ENCODE measurements around the gene FCN1.

The FCN1 gene

DNA sequence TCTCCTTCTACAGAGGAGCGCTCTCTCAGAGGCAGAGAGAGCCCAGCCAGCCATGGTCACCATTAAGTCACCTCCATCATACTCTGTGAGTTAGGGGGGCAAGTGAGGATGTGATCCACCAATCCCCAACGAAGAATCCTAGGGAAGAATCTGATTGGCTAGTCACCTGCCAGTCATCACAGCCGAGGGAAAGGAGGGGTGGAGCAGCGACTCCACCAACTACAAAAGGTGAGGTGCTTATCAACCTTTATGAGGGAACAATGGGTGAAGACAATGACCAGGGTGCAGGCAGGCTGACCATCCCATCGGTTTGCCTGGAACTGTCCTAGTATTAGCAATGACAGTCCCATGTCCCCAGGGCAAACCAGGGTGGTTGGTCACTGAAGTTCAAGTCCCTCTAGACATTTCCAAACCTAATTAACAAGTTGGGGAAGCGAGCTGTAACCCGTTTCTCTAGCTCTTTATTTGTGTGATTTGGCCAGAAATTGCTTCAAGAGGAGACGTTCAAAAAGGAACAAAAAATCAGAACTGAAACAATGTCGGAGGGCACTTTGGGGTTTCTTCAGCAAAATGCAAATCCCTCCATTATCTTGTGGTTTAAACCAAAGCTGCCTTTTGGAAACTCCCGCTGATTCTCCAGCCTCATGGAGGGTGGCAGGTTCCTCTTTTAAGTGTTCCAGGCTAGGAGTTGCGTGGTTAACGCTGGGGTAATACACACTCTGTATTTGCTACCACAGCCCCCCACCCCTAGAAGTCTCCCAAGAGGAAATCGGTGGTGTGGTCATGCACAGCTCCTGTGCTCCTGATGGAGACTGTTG lies 18.8 kb upstream of the FCN1 start:
- DNase-seq = peak; percentile 94 to 96

GRCh38 chr9:134935701-134936345 lies 18.1 kb upstream of the FCN1 start:
- no peak for DNase-seq

GRCh38 chr9:134935056-134935640 lies 17.4 kb upstream of the FCN1 start:
- DNase-seq = no peak

DNA sequence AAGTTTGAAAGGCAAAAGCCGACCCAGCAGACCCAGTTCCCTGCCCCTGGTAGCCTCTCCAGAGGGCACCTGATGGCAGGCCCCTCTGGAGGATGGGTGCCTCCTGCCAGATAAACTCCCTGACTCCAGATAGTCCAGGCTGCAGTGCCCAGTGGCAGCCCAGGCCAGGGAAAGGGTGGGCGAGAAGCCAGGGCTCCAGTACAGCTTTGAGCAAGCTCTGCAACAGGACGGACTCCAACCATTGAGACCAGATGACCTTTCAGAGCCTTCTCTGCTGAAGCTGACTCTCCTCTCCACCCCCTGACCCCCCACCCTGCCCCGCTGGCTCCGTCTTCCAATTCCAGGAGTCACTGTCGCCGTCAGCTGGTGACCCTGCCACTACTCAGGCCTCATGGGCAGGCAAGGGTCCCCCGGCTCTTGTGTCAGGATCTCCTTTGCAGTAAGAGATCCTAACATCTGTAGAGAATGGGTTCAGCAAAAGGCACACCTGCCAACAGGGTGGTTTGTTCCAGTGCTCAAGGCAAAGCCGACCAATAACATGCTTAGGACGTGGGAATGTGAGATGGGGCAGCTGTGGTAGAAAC lies 15.5 kb upstream of the FCN1 start:
- no peak for DNase-seq

- DNase-seq = peak in 1 of 2 donors; percentile 33
Measured at GRCh38 chr9:134932606-134933005, 14.9 kb upstream of the FCN1 start.

DNA sequence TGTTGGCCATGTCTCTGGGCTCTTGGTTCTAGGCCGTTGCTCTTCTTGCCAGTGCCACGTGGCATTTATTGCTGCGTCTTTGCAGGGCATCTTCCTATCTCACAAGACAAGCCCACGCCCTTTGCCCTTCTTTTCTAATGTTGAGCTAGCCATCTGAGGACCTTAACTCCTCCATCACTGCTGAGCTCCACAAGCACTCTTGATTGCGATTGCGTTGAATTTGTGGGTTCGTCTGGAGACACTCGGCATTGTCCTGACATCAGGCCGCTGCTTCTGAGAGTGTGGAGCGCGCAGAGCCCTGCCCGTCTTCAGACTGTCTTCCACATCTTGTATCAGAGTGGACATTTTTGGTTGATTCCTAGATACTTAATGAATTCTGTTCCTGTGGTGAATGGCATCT lies 14.5 kb upstream of the FCN1 start:
- DNase-seq = no peak

DNA sequence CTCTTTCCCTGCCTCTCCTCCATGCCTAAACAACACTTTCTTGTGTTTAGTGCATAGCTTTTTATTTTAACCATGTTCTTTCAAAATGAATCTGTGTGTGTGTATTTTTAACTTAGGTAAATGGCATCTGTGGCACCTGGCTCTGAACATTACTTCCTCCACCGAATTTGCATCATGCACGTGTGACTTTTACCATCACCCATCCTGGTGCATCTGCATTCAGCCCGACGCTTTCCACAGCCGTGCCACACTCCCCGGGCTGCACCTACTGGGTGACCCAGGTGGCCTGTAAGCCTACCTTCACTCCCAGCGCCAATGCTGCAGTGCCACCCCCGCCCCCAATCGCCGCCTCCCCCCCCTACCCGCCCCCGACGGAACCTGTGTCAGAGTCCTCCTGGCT lies 12.7 kb upstream of the FCN1 start:
- no peak for DNase-seq

- DNase-seq = peak; percentile 89 to 90
Measured at GRCh38 chr9:134929193-134930158, 11.8 kb upstream of the FCN1 start.

GRCh38 chr9:134928436-134929192 lies 10.9 kb upstream of the FCN1 start:
- DNase-seq = no peak

DNA sequence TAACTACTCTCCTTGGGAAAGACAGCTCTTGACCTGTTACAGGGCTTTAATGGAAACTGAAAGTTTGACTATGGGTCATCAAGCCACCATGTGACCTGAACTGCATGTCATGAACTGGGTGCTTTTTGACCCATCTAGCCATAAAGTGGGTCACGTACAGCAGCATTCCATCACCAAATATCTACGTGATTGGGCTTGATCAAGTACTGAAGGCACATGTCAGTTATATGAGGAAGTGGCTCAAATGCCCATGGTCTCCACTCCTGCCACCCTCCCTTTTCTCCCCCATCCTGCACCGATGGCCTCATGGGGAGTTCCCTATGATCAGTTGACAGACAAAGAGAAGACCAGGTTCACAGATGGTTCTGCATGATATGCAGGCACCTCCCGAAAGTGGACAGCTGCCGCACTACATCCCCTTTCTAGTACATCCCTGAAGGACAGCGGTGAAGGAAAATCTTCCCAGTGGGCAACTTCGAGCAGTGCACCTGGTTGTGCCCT lies 7.3 kb upstream of the FCN1 start:
- DNase-seq = peak; percentile 54

GRCh38 chr9:134923466-134923865 lies 5.8 kb upstream of the FCN1 start:
- DNase-seq = peak in 1 of 2 donors; percentile 13

- DNase-seq = peak; percentile 35 to 37
Measured at GRCh38 chr9:134922932-134923240, 5.2 kb upstream of the FCN1 start.

DNA sequence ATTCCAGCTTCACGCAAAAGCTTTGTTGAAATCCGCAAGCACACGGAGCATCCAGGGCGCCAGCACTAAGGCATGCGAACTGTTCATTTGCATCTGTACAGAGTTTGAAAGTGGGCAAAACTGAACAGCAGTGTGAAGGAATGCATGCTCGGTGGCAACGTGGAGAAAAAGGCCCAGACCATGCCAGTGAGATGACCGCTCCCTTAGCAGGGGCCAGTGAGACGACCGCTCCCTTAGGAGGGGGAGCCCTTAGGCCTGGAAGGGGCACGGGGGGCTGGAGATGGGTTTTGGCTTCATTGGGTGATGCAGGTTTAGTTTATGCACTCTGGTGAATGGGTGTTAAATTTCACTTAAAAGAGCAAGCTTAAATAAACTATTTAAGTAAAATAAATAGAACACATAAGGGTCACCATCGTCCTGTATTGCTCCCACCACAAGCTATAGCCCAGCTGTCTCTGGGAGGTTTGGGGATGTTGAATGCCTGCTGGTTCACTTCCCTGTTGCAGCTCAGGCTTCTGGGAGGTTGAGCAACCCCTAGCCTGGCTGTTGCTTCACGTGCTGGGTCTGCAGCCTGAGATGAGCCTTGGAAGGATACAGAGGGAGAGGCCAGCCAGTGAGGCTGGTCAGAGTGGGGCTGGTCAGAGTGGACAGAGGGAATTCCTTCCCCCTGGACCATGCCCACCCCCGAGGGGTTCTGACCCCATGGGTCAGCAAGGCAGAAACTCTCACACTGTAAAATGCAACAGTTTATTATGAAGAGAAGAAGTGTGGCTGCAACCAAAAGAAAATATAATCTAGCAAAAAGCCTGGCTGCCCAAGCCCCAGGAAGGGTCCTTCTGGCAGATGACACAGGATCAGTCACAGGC lies 4.6 kb upstream of the FCN1 start:
- DNase-seq = peak; percentile 78 to 83

DNA sequence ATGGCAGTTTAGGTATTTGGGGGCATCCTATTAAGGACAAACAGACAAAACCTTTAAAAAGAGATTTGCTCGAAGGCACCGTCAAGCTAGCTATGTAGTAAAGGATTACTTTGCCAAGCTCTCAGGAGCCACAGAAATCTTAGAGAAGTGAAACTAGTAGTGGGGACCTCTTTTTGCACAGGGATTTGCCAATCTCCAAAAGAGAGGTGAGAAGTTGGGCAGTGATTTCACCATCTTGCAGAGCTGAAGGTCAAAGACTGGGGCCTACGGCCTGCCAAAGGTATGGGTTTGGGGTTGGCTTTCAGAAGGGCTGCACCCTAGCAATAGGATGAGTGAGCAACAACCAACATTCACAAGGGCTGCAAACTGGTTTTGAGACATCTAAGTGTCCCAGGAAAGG lies 1.6 kb upstream of the FCN1 start:
- peak; percentile 53 to 59 for DNase-seq

DNA sequence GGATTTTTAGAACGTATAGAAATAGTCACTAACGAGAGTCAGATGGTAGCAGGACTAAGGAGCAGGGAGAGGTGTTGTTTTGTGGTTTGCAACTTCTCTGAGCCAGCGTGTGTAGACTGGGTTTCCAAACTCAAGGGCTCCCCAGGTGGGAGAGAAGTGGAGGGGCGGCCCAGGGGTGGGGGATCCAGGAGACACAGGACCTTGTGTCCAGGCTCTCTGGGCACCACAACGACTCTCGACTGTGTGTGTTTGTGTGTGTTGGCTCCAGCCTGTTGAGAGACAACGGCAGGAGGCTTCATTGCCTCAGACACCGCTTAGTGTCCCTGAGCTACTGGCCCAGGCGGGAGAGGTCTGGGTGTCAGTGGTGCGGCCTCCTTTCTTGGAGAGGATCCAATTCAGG lies 934 bp upstream of the FCN1 start:
- DNase-seq = no peak

DNA sequence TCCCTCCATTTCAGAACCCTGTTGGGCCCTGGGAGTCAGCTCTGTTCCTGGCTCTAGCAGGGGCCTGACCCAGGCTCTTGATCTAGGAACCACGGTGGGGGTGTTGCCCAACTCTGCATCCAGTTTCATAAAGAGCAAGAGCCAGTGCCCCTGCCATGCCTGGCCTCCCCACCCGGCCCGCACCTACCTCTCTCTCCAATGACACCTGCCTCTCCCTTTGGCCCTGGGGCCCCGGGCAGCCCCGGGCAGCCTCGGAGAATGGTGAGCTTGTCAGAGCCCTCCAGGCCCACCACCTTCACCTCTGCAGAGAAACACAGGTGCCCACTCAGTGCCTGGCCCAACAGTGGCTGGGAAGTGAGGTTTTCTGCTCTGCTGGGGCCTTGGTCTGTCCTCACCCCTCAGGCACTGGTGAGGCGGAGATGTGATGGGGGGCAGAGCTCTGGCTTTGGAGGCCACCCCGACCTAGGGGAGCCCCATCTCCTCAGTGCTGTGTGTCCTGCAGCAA lies 1.5 kb downstream of the FCN1 start:
- no peak for DNase-seq

DNA sequence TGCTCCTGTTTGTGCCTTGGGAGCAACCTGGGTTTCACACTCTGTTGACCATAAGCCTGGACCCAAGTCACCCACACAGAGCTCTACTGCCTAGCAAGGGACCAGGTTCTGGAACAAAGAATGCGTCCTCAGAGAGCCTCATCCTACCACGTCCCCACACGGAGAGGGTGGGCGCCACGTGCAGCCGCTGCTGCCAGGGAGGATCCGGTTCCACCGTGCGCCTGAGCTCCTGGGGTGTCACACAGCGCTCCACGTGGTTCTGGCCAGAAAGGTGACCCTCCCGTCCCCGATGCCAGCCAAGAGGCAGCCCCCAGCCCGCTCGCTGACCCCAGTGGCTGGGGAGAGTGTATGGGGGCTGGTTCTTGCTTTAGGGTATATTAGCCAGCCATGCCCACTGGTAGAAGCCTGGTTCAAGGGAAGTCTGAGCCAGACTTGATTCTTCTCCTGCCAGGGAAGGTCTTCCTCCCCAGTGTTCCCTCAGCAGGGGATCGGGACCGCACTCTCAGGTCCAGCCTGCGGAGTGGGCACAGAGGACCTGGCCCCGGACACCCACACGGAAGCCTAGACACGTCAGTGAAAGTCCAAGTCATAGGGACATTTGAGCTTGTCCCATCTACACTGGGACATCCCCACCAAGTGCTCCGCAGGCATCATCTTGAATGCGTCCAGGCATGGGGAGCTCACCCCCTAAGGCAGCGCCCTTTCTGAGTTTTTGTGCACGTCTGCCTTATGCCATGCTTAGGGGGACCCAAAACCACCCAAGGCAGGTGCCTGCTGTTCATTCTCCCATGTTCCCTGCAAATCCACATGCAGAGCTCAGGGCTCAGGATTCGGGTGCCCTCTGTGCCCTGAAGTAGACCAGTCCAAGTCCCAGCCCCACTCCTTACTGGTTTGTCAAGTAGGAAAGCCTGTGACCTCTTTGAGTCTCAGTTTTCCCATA lies 2.4 kb downstream of the FCN1 start:
- no peak for DNase-seq

DNA sequence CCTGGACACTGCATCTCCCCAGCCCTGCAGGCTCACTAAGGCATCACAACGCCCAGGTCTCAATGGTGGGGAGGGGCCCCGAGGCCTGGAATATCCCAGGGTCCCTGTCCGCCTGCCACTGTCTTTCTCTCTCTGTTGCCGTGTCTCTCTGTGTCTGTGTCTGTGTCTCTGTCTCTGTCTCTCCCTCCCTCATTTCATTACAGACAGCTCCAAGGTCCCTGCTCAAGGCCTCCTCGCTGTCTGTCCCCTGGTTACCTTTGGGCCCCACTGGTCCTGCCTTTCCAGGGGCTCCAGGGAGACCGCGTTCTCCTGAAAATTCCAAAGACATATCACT lies 3.2 kb downstream of the FCN1 start:
- no peak for DNase-seq

DNA sequence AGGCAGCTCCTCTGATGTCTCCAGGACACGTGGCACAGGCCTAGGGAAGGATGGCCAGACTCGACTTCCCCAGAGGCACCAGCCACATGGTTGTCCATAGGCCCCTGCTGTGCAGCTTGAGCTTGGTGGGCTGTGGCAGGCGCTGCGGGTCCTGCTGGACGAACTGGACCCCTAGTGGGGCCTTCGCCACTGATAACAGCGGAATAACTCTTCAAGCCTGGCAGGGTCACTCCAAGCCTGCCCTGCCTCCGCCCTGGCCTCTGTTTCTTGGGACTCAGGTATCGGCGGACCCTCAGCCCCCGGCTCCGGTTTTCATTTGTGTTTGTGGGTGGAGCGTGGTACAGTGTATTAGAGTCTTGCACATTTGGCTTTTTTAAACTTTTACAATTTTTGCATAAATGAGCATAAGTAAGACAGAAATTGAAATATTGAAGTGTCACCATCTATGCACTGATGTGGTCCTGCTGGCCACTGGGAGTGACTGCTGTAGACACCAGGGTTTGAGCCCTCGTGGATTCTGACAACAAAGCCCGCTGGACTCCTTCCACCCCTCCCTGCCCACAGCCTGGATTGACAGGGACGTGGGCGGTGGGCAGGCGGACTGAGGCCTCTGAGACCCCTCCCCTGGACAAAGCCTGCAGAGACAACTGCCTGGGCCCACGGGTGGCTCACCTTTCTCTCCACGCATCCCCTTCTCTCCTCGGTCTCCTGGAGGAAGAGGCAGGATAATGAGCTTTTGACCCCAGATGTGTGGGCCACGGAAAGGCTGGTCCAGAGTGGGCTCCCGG lies 3.8 kb downstream of the FCN1 start:
- DNase-seq = no peak

Measured in inflammatory macrophage treated with lipopolysaccharide for 1 hour (primary cell).